Measurements from ENCODE around the gene LY6G6D. TPM values are rescaled to one million over a fixed set of nuclear protein-coding genes. Genes with fewer than 3 reads are reported as not detected.

LY6G6D gene
- total and polyA plus RNA-seq, 5 donors: not detected

- DNase-seq (no peak), ATAC-seq (no peak)
- no peaks in the 10 kb centered on the region for H3K9me3 ChIP-seq (ENCODE audit: control insufficient read depth, low read length)
- 89% methylated on average over 6 of the region's 6 CpGs for whole genome bisulfite sequencing
- no peak overlapping the region for H3K27ac ChIP-seq (ENCODE audit: low read length)
- H3K4me3 ChIP-seq (ENCODE audit: low read length): no peak overlapping the region
- H3K4me1 ChIP-seq (ENCODE audit: control insufficient read depth, insufficient read depth, low read length): no peaks in the 10 kb centered on the region
- no peaks in the 10 kb centered on the region for H3K27me3 ChIP-seq (ENCODE audit: control insufficient read depth, insufficient read depth)
- intact Hi-C loops (cut with DNase I): no loop called here
These were observed 21.6 kb upstream of the LY6G6D start for GRCh38 chr6:31693535-31693934.

- ATAC-seq (no peak), DNase-seq (no peak)
- no peak overlapping the region for H3K27ac ChIP-seq (ENCODE audit: low read length)
These were observed 17.6 kb upstream of the LY6G6D start for GRCh38 chr6:31697555-31697954.

GRCh38 chr6:31700740-31701401 lies 14.3 kb upstream of the LY6G6D start:
- no peak for ATAC-seq
- no peak for DNase-seq
- intact Hi-C loops (cut with DNase I): no loop called here
- 85% methylated on average over 5 of the region's 5 CpGs for WGBS
- no peaks in the 10 kb centered on the region for H3K9me3 ChIP-seq (ENCODE audit: control insufficient read depth, low read length)
- no peak overlapping the region for H3K4me3 ChIP-seq (ENCODE audit: low read length)
- peaks cover 7% of the 10 kb centered on the region for H3K4me1 ChIP-seq (ENCODE audit: control insufficient read depth, insufficient read depth, low read length)
- no peak overlapping the region for H3K27ac ChIP-seq (ENCODE audit: low read length)
- no peaks in the 10 kb centered on the region for H3K27me3 ChIP-seq (ENCODE audit: control insufficient read depth, insufficient read depth)

More at GRCh38 chr6:31697555-31697954, 17.6 kb upstream of the LY6G6D start:
- Histone ChIP-seq H3K4me1 (ENCODE audit: control insufficient read depth, insufficient read depth, low read length) (peaks cover 7% of the 10 kb centered on the region), H3K9me3 (ENCODE audit: control insufficient read depth, low read length) (no peaks in the 10 kb centered on the region), H3K4me3 (ENCODE audit: low read length) (no peak overlapping the region), H3K27me3 (ENCODE audit: control insufficient read depth, insufficient read depth) (no peaks in the 10 kb centered on the region)
- WGBS: 39% methylated on average over 3 of the region's 3 CpGs
- intact Hi-C loops (cut with DNase I): no loop called here

- Histone ChIP-seq H3K27ac (ENCODE audit: low read length) (peak overlapping the region; percentile 31), H3K4me3 (ENCODE audit: low read length) (peak overlapping the region; percentile 84), H3K4me1 (ENCODE audit: control insufficient read depth, insufficient read depth, low read length) (peaks cover 7% of the 10 kb centered on the region), H3K27me3 (ENCODE audit: control insufficient read depth, insufficient read depth) (no peaks in the 10 kb centered on the region), H3K9me3 (ENCODE audit: control insufficient read depth, low read length) (no peaks in the 10 kb centered on the region)
- WGBS: 17% methylated on average over 7 of the region's 7 CpGs
- ATAC-seq (no peak), DNase-seq (peak in 1 of 3 donors; percentile 49)
- intact Hi-C loops (cut with DNase I): no loop called here
These were observed 13.3 kb upstream of the LY6G6D start for GRCh38 chr6:31701666-31702404.

GRCh38 chr6:31702405-31702818 lies 12.7 kb upstream of the LY6G6D start:
- DNase-seq (no peak), ATAC-seq (peak; percentile 8 to 33)
- H3K9me3 ChIP-seq (ENCODE audit: control insufficient read depth, low read length): no peaks in the 10 kb centered on the region
- H3K4me3 ChIP-seq (ENCODE audit: low read length): peak overlapping the region; percentile 84
- peaks cover 7% of the 10 kb centered on the region for H3K4me1 ChIP-seq (ENCODE audit: control insufficient read depth, insufficient read depth, low read length)
- no peaks in the 10 kb centered on the region for H3K27me3 ChIP-seq (ENCODE audit: control insufficient read depth, insufficient read depth)
- H3K27ac ChIP-seq (ENCODE audit: low read length): peak overlapping the region; percentile 98
- 1% methylated on average over 10 of the region's 10 CpGs for whole genome bisulfite sequencing
- intact Hi-C loops (cut with DNase I): no loop called here

GRCh38 chr6:31702819-31703716 lies 12.1 kb upstream of the LY6G6D start, which contains the start of gene ABHD16A:
Gene ABHD16A (minus strand): TSS chr6:31703324. CDS start chr6:31703281, 43 bp downstream.
- Histone ChIP-seq H3K27ac (ENCODE audit: low read length) (peak within 1 kb of the TSS; percentile 98), H3K4me3 (ENCODE audit: low read length) (peak within 1 kb of the TSS; percentile 84), H3K4me1 (ENCODE audit: control insufficient read depth, insufficient read depth, low read length) (peaks cover 7% of the 10 kb centered on the region), H3K9me3 (ENCODE audit: control insufficient read depth, low read length) (no peaks in the 10 kb centered on the region), H3K27me3 (ENCODE audit: control insufficient read depth, insufficient read depth) (no peaks in the 10 kb centered on the region)
- ATAC-seq (peak; percentile 98), DNase-seq (peak; percentile 99 to 100 (median 100))
- WGBS: 1% methylated on average over 54 of the region's 54 CpGs
- intact Hi-C loops (cut with DNase I): no loop called here

GRCh38 chr6:31705931-31706330 lies 9.2 kb upstream of the LY6G6D start:
- Histone ChIP-seq H3K4me1 (ENCODE audit: control insufficient read depth, insufficient read depth, low read length) (peaks cover 7% of the 10 kb centered on the region), H3K27ac (ENCODE audit: low read length) (no peak overlapping the region), H3K9me3 (ENCODE audit: control insufficient read depth, low read length) (no peaks in the 10 kb centered on the region), H3K27me3 (ENCODE audit: control insufficient read depth, insufficient read depth) (no peaks in the 10 kb centered on the region), H3K4me3 (ENCODE audit: low read length) (no peak overlapping the region)
- 91% methylated on average over 6 of the region's 6 CpGs for WGBS
- ATAC-seq (no peak), DNase-seq (no peak)
- intact Hi-C loops (cut with DNase I): no loop called here

GRCh38 chr6:31706599-31706998 lies 8.5 kb upstream of the LY6G6D start, which contains the start of gene LY6G6F:
Gene LY6G6F (plus strand): TSS chr6:31706866. CDS start chr6:31706907, 41 bp downstream.
- no peak for DNase-seq
- H3K4me3 ChIP-seq (ENCODE audit: low read length): no peak within 1 kb of the TSS
- no peak for ATAC-seq
- intact Hi-C loops (cut with DNase I): no loop called here
- H3K4me1 ChIP-seq (ENCODE audit: control insufficient read depth, insufficient read depth, low read length): peaks cover 5% of the 10 kb centered on the region
- WGBS: 21% methylated on average over 3 of the region's 3 CpGs
- no peaks in the 10 kb centered on the region for H3K27me3 ChIP-seq (ENCODE audit: control insufficient read depth, insufficient read depth)
- H3K9me3 ChIP-seq (ENCODE audit: control insufficient read depth, low read length): no peaks in the 10 kb centered on the region
- no peak within 1 kb of the TSS for H3K27ac ChIP-seq (ENCODE audit: low read length)

- intact Hi-C loops (cut with DNase I): no loop called here
- no peak for ATAC-seq
- Histone ChIP-seq H3K4me1 (ENCODE audit: control insufficient read depth, insufficient read depth, low read length) (no peaks in the 10 kb centered on the region), H3K4me3 (ENCODE audit: low read length) (no peak overlapping the region), H3K27me3 (ENCODE audit: control insufficient read depth, insufficient read depth) (no peaks in the 10 kb centered on the region), H3K9me3 (ENCODE audit: control insufficient read depth, low read length) (no peaks in the 10 kb centered on the region), H3K27ac (ENCODE audit: low read length) (no peak overlapping the region)
- no peak for DNase-seq
- WGBS: 88% methylated on average over 10 of the region's 10 CpGs
These were observed 7.4 kb upstream of the LY6G6D start for GRCh38 chr6:31707701-31708100.

GRCh38 chr6:31708224-31708623 lies 6.9 kb upstream of the LY6G6D start:
- H3K9me3 ChIP-seq (ENCODE audit: control insufficient read depth, low read length): no peaks in the 10 kb centered on the region
- no peak overlapping the region for H3K27ac ChIP-seq (ENCODE audit: low read length)
- intact Hi-C loops (cut with DNase I): no loop called here
- DNase-seq (no peak), ATAC-seq (no peak)
- WGBS: 93% methylated on average over 3 of the region's 3 CpGs
- H3K4me3 ChIP-seq (ENCODE audit: low read length): no peak overlapping the region
- H3K27me3 ChIP-seq (ENCODE audit: control insufficient read depth, insufficient read depth): no peaks in the 10 kb centered on the region
- no peaks in the 10 kb centered on the region for H3K4me1 ChIP-seq (ENCODE audit: control insufficient read depth, insufficient read depth, low read length)
